GM21737 (cell line): Measurements from ENCODE around the gene SLX9.

ENCODE experiments used
- ATAC-seq: cut with Tn5 transposase; IDR thresholded peaks from one replicate; pipeline ENCODE4 v1.9.1; 2021; ENCODE audit warnings: mild to moderate bottlenecking, moderate library complexity; ENCODE audit not compliant: unreplicated experiment

SLX9 gene

DNA sequence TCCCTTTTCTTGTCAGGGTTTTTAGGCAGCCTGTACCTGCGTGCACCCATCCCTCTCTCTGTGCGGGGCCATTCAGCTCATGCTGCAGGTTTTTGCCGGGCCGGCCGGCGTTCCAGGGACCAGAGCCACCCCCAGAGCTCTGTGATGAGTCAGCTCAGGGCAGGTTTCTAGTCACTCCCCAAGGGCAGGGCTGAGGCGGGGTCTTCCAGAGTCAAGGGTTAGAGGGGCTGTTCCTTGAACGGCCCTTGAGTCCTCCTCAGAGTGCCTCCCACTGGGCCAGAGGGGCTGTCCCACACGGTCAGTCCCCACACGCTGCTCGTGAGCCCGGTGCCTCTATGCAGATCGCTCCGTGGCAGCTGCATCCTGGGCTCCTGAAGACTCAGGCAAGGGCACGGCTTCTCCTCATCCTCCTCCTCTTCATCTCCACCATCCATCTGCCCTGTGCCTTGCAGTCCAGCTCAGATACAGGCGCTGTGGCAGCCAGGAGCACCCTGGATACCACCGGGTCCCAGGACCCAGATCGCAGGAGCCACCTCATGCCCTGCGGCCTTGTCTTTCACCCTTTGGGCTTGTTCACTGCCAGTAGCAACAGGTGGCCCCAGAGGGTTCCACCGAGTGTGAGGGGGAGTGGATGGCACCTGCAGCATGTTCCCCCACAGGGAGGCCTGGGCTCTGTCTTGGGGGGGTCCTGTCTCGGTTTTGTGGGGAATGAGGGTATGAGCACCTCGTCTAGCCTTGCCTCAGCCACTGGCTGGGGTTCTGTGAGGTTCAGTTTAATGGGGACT, 17.4 kb downstream of the SLX9 start:
- no peak for ATAC-seq

DNA sequence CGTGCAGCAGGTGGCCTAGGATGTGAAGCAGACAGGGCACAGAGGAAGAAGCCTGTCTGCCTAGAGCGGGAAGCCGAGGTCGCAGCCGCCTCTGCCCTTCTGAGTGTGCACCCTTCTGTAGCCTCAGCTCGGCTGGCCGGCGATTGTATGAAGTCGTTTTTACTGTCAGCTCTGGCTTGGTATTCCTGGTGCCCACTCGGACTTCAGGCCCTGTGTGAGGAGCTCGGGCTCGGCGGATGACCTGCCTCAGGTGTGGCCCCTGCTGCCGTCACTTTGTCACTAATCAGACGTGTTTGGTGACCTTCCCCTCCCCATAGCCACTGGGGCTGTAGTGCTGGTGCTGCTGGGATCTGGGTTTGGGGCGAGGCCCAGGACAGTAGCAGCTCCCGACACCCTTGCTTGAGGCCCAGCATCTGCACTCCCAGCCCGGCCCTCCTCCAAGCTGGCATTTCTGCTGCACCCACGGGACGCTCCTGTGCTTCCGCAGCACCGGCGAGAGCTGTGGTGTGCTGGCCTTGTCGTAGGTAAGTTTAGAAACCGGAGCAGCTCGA, 18.1 kb downstream of the SLX9 start:
- no peak for ATAC-seq

DNA sequence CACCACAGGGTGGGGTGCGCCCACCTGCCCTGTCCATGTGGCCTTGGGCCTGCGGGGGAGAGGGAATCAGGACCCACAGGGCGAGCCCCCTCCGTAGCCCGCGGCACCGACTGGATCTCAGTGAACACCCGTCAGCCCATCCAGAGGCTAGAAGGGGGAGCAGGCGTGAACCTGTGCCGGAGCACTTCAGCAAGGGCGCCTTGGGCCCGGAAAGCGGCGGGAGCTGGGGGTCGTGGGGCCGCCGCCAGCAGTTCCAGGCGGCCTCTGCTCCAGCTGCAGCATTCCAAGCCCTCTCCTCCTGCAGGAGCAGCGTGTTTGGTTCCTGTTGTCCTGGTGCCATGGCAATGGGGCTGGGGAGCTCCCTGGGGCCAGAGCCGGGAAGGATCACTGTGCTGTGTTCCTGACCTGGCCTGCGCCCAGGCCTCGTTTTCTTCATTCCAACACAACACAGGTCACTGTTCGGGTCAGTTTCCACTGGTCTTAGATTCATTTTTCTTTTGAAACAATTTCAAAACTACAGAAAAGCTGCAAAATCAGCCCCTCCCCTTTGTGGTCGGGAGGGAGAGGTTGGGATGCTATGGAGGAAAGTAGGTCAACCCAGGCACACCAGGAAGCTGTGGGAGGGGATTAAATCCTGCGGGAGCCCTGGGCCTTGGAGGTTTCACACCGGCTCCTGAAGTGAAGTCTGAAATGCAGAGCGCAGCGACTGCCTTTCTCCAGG, 18.8 kb downstream of the SLX9 start:
- ATAC-seq, result no peak

DNA sequence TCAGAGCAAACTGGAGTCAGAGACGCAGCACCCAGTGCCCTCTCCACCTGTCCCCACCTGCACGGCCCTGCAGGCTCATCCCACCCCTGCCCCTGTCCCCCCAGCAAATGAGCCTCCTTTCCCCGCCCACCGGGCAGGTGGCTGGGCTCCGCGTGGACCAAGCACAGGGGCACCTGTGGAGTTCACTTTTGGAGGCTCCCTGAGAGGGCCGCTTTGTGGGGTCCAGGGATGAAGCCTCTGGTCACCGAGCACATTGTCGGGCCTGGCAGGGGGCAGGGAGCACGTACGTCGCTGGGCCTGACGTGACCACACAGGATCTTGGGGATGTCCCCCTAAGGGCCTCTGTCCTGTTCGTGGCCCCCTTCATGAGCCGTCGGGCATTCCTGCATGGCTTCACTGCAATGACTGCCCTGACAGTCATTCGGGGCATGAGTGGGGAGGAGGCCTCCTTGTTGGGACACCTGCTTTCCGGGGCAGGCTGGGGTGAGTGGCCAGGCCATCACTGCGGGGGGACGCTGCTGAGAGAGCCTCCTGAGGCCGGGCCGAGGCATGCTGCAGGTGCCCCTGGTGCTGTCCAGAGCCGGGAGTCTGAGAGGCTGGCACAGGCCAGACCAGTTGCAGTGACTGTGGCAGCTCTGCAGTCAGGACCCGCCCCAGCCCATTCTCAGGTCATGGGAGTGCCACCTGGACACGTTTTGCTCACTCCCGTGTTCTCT, 19.7 kb downstream of the SLX9 start:
- no peak for ATAC-seq

- ATAC-seq, result no peak
Observed at GRCh38 chr21:44960141-44961092, 20.6 kb downstream of the SLX9 start.

DNA sequence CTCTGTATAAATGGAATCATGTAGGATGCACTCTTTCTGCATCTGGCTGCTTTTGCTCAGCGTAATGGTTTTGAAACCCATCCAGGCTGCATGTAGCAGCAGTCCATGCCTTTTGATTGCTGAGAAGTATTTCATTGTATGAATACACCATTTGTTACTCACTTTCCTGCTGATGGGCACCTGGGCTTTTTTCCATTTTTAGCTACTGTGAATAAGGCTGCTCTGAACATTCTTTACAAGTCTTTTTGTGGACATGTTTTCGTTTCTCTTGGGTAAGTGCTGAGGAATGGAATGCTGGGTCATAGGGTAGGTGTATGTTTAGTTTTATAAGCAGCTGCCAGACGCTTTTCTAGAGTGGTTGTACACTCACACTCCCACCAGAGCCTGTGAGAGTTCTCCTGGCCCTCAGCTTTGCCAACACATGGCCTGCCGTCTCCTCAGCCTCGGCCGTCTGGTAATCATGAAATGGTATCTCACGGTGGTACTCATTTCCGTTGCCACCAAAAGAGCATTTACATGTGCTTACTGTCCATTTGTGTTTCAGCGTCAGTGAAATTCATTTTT, 22.7 kb downstream of the SLX9 start:
- no peak for ATAC-seq

- no peak for ATAC-seq
Observed at GRCh38 chr21:44964381-44964780, 24.6 kb downstream of the SLX9 start.

GRCh38 chr21:44965251-44966022, 25.6 kb downstream of the SLX9 start:
- no peak for ATAC-seq

DNA sequence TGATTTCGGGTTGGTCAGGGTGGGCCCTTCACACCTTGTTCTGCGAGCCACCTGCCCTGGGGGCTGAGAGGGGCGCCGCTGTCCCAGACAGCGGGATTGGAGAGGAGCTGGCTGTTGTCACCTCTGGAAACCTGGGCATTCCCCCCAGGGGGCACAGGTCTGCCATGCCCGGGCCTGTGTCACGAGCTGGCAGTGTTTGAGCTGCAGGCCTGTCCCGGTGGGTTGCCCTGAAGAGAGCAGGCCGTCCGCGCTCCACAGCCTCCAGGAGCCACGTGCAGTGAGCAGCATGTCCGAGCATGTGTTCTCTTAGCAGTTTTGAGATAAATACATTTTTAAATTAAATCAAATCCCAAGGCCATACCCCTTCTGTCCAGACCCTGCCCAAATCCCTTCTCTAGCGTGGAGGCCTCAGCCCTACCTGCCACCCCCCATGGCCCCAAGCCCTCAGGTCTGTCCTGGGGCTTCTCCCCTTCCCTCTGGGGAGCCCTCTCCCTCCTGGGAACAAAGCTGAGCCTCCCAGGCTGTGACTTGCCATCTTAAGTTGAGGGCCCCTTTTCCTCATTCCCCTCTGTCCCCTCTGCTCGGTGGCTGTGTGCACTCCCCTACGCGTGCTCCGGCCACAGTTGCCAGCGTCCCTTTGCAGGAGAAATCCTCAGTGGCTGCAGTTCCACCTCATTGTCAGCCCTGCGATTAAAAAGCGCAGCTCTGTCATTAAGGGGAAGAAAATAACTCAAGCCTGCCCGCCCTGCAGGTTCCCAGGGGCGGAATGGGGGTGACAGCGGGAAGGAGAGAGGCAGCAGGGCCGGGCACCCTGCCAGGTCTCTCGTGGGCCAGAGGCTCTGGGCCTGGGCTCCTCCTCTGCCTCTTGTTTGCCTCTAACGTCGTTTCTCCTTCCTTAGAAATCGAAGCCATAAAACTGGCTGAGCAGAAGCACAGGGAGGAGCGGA, 26.6 kb downstream of the SLX9 start:
- ATAC-seq, result no peak

DNA sequence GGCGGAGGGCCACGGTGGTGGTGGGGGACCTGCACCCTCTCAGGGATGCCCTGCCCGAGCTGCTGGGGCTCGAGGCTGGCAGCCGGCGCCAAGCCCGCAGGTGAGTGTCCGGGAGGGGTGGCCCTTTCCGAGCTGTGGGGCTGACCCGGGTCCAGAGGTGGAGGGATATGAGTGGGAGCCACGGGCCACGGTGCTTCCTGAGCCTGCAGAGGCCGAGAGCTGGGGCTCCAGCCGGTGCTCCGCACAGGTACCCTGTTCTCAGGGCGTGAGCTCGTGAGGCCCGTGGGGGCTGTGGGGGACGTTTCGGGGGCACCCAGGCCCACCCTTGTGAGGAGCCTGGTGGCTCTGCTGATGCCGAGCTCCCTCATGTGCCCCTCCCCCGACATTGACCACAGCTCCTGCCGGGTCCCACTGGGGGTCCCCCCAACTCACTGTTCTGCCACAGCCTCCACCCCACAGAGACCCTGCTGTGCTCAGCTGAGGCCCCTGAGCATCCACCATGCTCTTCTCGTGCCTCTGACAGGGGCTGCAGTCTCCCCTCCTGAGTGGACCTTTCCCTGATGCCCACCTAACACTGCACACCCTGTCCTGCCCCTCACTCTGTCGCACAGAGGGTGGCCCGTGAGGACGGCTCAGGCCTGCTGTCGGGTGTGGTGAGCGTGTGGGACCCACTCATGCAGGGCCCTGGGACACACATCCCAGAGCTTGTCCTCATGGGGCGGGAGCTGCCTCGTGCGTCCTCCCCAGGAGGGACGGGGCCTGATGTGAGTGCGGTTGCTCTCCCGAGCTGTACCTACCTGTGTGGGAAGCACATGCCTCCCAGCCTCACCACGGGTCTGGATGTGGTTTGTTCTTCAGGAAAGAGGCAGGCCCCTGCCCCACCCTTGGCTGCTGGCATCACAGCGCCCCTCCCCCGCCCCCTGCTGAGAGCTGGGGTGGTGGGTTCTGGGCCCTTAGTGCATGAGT, 27.5 kb downstream of the SLX9 start:
- ATAC-seq, result no peak

DNA sequence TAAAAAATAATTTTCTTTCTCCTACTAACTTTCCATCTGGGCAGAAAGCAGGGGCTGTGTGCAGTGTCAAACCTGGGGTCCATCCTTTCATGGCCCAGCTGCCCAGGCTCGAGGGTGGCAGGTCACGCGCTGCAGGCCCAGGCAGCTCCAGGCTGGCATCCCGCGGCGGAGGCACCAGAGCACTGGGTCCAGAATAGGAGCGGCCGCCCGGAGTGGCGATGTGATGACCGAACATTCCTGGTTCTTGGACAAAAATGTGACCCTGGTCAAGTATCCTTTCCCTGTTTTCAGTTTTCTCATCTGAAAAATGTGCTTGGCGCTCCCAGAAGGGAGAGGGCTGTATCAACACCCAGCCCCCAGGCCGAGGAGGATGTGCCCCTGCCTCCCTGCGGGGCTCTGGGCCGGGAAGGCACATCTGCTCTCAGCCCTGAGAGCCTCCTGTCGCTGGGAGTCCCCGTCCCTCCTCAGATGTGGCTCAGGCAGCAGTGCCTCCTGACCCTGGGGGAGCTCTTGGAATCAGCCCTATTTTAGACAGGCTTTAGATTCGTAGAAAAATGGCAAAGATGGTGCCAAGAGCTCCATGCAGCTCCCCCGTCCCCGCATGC, 29.3 kb downstream of the SLX9 start:
- no peak for ATAC-seq

DNA sequence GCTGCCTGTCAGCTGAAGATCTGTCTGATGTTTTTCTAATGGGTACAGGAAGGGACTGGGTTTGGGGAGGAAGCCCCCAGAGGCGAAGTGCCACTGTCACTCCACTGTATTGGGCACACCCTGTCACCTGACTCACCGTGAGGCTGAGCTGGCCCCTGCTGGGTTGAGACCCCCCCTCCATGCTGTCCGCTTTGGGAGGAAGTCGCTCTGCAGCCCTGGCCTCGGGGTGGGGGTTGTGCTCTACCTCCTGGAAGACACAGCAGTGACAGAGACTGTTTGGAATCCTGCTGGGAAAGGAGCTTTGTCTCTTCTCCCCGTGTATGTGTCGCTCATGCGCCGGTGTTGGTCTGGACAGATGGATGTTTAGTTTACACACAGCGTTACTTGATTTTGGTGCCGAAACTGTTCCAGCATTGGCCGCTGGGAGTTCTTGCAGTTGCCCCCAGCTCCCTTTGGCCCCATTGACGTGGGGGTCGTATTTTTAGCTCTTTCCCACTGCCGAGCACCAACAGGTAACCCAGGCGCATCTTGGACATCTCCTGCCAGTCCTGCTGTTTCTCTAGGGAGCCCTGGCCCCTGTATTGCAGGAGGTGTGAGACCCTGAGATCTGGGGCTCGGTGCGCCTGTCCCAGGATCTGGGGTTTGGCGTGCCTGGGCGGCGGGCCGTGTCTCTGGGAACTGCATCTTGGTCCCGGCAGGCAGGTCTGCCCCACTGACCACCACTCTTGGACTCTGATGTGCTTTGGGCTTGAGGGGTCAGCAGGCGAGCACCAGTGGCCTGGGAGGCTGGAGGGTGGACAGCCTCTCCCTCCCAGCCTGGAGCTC, 30.3 kb downstream of the SLX9 start:
- ATAC-seq, result no peak

GRCh38 chr21:44970766-44971671, 31.2 kb downstream of the SLX9 start:
- ATAC-seq, result no peak

GRCh38 chr21:44971672-44971995, 31.8 kb downstream of the SLX9 start:
- ATAC-seq, result no peak

- no peak for ATAC-seq
Observed at GRCh38 chr21:44972301-44972814, 32.5 kb downstream of the SLX9 start.
